HG02642 (cell line): ENCODE data around the gene GPR158.

ENCODE experiments used
- ATAC-seq: cut with Tn5 transposase; IDR thresholded peaks from one replicate; pipeline ENCODE4 v1.9.1; 2021; ENCODE audit warnings: mild to moderate bottlenecking; ENCODE audit not compliant: unreplicated experiment, poor library complexity

The GPR158 gene

DNA sequence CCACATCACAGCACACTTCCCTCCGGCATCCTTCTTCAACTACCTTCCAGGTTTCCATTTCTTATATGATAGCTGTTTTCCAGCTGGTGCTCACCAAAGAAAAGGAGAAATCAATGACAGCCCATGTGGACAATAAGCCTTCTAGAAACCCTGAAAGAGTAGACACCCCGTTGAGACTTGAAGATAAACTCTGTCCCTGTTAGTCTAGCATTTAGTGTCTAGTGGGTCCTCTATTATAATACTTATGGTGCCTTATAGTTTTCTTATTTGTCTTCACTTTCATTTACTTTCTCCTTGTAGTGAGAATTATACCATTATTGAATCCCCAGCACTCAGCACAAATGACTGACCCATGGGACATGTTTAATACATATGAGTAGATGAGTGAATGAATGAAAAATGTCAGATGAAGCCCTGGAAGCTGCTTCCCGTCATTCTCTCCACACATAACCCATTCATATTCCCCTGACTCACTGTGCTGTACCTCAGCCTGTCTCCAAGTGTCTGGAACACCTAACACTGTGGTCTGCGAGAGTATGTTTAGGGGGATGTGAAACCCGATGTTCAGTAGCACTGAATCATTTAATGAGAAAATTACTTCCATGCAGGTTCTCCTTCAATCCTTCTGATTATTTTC, 377.6 kb downstream of the GPR158 start:
- ATAC-seq, result no peak

DNA sequence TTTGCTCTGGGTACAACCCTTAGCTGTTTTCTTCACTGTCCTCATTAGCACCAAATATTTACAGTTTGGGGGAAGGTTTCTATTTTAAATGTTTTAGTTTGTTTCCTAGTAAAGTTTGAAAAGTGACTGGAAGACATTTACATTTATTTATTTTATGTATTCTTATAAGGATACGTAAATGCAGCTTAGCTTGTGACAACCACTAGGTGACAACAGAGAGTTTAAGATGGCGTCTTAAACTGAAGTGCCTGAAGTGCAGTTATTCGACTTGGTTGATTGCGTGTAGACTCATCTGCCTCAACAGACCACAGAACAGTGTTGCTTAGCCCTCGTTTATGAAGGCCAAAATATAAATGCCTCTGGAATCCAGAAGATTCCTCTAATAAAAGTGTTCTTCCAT, 381.1 kb downstream of the GPR158 start:
- no peak for ATAC-seq

DNA sequence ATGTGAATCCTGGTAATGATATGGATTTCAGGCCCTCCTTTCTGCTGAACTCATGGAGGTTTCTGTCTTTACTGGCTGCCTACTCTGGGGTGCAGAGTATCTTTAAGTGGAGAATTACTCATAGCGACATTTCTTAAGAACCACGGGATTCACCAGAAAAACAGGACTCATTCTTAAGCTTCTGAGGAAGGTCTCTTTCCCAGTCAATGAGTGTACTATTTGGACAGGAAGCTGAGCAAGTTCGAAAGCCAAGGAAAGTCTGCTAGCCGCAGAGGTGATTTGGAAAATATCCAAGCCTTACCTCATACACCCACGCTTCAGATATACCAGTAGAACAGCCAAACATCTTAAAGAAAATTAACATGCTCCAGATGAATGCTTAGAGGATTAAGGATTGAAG, 381.7 kb downstream of the GPR158 start:
- ATAC-seq, result no peak

DNA sequence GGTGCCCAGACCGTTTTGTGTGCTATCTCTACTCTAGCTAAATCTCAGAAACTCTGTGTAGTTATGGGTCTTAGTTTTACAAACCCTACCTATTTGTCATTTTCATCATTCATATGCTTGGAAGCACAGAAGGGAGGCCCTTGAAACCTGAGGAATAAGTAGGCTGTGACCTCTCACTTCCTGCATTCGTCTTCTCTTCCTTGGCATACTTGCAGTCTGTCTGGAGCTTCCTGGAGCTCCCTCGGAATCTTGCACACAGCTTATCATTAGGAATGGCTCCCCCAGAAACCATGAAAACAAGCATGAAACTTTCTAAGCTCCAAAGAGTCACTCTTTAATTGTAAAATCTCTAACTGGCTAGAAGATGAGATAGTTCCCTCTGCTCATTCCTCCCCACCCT, 382.3 kb downstream of the GPR158 start:
- no peak for ATAC-seq

DNA sequence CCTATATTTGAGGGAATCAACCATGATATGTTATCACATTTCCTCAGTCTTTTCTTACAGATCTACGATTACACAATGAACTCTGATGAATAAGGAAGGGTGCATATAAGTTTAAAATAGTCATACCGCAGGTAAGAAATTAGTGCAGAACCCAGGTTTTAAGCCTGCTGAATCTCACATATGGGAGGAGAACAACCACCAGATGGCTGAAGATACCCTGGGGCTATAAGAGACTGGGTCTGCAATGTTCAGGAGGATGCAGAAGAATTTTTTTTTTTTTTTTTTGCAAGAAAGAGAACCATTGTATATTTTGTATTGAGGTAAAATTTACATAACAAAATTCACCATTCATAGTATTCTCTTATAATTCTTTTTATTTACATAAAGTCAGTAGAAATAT, 387.0 kb downstream of the GPR158 start:
- no peak for ATAC-seq

DNA sequence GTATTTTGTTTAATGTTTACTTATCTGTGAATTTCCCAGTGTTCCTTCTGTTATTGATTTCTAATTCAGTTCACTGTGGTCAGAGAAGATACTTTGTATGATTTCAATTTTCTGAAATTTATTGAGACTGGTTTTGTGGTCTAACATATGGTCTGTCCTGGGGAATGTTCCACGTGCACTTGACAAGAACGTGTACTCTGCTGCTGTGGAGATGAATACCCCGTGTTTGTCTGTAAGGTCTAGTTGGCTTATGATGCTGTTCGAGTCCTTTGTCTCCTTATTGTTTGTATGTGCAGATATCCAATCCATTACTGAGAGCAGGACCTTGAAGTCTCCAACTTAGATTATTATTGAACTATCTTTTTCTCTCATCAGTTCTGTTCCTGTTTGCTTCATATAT, 387.7 kb downstream of the GPR158 start:
- no peak for ATAC-seq

DNA sequence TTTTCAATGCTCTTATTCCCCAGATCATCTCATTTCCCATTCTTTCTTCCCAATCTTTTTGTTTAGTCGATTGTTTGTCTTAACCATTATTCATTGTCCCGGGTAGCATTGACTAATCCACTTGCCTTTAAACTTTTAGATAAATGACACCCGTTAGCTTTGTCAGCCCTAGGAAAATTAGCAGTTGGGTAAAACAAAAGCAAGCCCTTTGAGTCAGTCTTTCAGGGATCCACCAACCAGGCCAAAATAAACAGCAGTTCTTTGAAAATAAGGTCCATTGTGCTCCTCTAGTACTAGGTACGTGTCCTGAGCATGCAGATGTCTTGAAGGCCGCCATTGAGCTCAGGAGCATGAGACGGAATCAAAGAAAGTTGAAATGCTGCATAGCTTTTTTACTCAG, 389.6 kb downstream of the GPR158 start:
- no peak for ATAC-seq

DNA sequence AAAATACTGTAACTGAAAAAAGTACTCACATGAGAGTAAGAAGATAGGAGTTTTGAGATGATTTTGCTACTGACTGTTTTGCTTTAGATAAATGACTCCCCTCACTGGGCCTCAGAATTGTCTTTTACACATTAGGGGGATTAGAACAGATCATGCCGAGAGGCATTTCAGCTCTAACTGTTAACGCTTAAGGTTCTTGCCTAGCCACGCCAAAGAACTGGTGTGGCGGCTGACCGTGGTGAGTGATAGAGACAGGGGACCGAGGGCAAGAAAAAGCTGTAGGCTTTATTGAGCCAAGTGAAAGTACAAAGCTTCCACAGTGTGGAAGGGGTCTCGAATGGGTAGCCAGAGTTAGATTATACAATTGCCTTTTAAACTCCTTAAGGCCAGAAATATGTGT, 390.8 kb downstream of the GPR158 start:
- no peak for ATAC-seq

DNA sequence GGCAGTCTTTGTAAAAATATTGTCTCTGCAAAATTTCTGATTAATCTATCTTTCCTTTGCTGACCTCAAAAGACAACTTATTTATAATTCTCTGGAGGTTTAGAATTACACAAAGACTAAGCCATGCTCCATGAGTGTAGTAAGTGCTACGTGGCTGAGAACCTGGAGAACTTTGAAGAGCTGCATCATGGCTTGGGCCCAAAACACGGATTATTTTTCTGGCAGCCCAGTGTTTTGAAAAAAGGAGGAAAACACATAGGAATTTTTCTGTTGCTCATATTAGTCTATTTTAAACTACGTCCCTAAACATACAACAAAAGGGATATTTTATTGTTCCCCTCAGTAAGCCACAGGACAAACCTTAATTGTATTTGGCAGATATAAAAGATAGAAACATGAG, 398.5 kb downstream of the GPR158 start:
- ATAC-seq, result no peak

DNA sequence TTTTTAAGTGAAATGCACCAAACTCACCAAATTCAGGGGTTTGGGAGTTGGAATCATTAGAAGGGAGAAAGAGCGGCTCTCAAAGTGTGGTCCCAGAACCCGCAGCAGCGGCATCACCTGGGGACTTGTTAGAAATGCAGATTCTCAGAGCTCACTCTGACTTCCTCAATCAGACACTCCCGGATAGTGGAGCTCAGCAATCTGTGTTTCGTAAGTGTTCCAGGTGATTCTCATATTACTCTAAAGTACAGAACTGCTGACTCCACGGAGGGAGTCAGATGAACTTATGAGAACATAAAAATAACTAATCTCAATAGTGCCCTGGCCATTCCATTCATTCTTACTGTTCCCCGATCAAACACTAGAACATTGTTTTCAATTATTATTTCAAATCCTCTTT, 400.5 kb downstream of the GPR158 start:
- ATAC-seq, result no peak

DNA sequence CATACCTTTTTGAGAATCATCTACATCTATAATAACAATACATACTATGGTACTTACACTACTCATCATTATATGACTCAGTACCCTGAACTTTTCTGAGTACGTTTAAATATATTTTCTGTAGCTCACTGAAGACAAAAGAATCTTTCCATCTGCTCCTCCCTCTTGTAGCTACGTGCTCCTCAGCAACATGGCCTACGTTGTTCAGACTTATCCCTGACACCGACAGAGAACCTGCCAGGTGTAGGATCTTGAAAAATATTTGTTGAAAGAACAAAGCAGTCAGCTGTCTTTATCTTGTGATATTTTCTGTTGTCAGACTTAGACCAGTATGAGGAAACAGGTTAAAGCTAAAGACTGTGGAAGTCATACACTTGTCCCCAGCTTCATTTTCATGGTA, 403.3 kb downstream of the GPR158 start:
- no peak for ATAC-seq

DNA sequence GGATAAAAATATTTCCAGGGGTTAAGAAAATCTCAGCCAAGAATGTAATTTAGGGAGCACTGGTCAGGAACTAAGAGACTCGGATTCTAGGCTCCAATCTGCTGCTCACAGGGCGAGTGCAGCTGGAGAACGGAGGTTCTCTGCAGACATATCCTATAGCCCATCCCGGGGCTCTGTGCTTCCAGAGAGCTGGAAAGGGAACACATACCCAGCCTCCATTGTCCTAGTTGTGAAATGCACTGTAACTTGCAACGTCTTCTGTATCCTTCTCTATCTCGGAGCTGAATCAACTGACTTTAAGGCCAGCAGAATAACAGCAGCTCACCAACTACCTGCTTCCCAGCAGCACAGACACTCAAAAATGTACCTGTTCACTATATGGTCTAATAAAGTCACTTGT, 408.2 kb downstream of the GPR158 start:
- no peak for ATAC-seq

DNA sequence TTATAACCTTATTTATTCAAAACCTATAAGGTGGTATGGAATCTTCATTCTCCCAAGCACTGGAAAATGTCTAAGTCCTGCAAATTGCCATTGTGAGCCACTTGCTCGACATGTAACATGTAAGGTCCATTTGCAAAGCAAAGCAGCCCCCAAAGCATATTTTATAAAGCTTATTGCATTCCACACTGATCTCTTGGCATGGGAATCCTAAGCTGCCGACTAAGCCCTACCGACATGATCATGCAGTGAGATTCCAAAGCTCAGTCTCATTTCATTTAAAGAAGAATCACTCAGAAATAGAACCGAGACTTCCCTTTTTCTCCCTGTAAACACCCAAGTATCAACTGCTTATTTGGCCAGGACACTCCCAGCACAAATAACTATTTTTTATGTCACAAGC, 425.9 kb downstream of the GPR158 start:
- ATAC-seq, result no peak

DNA sequence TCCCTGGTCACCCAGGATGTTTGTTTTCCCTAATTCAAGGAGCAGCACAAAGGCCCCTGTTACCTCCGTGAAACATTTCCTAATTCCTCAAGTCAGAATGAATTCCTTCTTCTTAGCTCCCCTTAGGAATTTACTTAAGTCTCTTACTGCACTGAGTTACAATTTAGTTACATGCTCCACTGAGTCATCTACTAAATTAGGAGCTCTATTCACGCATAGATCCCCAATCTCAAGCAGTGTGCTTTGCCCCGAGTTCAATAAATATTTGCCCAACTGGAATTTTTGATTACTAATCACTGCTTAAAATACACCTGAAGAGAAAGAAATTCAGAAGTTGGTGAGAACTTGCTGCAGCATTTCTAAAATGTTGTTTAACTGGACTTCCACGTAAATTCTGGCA, 429.8 kb downstream of the GPR158 start:
- ATAC-seq, result no peak

DNA sequence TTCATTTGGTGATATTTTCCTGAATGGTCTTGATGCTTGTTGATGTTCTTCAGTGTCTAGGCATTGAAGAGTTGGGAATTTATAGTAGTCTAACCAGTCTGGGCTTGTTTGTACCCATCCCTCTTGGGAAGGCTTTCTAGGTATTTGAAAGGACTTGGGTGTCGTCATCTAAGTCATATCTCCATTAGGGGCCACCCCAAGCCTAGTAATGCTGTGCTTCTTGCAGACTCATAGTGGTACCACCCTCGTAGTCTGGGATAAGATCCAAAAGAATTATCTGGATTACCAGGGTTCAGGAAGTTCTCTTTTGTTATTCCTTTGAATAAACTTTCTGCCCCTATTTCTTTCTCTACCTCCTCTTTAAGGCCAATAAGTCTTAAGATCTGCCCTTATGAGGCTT, 439.9 kb downstream of the GPR158 start:
- no peak for ATAC-seq

DNA sequence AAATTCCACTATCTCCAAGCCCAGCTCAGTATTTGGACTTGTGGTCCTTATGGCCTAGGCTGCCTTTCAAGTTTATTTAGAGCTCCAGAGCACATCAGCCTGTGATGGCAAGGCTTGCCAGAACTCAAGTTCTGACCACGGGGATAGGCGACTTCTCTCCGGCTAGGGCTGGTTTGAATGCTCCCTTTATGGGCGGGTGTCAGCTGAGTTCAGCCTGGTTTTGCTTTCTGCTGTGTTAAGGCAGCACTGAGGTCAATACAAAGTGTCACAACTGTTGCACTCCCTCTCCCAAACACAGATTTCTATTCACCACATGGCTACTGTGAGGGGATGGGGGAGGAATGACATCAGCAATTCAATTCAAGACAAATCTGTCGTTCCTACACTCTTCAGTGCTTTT, 441.1 kb downstream of the GPR158 start:
- ATAC-seq, result no peak

DNA sequence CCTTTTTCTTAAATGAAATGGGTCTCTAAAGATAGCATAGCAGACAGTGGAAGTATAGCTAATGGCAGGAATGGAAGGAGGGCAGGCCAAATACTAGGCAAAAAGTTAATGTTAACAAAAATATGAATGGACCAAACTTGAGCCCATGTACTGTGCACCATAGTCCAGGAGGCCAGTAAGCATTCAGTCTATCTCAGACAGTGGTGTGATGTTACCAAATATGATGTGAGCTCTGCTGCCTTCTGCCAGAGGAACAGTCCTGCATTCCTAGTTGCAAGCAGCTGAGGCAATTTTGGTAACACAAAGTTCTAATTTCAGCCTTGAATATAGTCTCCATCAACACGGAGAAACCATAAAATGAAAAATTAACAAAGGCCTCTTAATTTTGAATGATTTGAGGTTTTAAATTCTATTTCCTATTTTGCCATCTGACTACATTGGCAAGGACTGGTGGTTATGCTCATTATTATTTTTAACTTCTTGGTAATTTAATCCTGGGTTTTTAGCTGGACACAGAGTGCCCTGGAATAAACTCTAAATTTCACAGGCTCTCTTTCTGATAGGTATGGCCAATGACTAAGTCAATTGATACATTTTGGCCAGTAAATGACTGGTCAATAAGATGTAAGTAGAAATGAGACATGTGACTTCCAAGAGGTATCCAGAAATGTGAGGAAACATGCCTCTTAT, 442.2 kb downstream of the GPR158 start:
- ATAC-seq, result no peak

DNA sequence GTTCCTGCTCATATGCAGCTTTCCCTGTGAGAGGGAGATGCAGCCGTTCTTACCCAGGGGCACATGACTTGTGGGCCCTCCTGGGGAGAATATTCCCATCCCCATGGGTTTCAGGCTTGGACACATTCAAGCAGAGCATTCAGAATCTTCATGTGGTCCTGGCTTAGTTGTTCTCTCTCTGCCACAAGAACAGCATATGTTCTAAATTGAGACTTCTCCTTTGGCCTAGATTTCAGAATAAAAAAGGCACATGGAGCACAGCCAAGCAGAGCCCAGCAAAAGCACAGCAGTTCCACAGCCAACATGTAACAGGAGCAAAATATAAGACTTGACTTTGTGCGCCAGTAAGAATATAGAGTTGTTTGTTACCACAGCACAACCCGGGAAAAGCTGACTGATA, 452.8 kb downstream of the GPR158 start:
- no peak for ATAC-seq

DNA sequence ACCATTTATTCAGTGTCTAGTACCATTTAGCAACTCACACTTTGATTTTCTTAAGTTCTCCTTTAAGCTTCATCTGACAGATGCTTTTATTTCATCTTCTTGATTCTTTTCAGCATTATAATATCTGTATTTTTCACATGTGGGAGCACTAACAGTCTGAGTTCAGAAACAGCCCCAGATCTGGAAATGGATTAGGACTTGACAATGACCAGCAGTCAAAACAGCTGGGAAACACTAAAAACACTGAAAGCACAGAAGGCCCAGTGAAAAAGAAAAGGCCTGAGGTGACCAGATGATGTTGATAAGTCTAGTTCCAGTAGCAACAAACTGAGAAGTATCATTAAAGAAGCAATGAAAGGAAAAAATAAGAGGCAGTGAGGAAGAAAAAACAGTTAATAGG, 454.5 kb downstream of the GPR158 start:
- no peak for ATAC-seq

DNA sequence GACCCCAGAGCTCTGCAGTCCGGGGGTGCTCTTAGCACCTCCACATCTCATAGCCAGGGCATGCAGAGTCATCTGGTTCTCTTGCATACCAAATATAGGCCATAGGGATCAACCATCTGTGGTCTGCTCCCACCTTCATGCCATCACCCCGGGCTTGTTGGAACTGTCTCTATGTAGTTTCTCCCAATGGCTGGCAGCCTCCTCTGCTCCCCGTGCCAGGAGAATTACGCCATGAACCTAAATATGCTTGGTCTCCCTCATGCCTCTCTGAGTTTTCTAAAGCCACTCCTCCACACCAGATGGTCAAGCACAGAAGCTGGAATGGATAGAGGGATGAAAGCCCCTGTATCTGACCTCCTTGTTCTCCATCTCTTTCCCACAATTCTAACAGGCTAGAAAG, 456.7 kb downstream of the GPR158 start:
- no peak for ATAC-seq

DNA sequence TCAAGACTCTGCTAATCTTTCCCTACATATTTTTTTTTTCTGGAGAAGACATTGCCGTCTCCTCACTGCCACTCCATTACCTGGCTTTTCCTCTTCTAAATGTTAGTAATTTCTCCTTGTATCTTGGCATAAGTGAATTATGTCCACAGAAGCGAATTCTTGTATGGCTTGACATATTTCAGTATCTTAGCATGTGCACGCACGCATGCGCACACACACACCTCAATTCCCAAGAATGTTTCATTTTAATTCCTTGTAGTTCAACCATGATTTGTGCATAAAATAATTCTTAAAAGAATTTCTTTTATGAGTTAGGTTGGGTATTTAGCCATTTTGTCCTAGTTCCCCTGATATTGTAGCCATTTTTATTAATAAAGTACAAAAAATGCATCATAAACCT, 458.0 kb downstream of the GPR158 start:
- ATAC-seq, result no peak

DNA sequence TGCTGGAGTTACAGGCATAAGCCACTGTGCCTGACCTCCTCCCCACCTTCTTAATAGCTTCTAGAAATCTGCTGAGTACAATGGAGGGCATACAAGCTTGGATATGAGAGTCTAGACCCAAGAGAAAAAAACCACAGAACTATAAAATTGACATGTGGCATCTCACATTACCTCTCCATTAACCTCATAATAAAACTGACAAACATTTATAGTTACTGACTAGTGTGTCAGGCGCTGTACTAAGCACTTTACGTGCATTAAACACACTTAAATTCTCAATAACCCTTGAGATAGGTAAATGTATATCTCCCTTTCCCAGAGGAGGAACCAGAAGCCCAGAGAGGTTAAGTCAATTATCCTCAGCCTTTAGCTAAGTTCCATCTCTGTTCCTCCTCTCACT, 458.7 kb downstream of the GPR158 start:
- ATAC-seq, result no peak
